Hepatocyte (in vitro differentiated cells): ENCODE measurements around the gene EFNB2. TPM values are rescaled to one million over a fixed set of nuclear protein-coding genes. Genes with fewer than 3 reads are reported as not detected.

ENCODE experiments used
- DNase-seq: peaks from one replicate; pipeline ENCODE4 v3.0.0-alpha.2; 2016; ENCODE audit warnings: low spot score
- H2AFZ ChIP-seq: fragments of 200-600 bp; sonication (generic); 2 replicates; pipeline ENCODE4 v1.6.0; 2016; ENCODE audit warnings: antibody characterized with exemption, mild to moderate bottlenecking
- H3K27ac ChIP-seq: fragments of 200-600 bp; sonication (generic); 2 replicates; pipeline ENCODE4 v1.5.1; 2016; ENCODE audit warnings: mild to moderate bottlenecking
- H3K27me3 ChIP-seq: fragments of 200-600 bp; sonication (generic); 2 replicates; pipeline ENCODE4 v1.6.1; 2016
- H3K36me3 ChIP-seq: fragments of 200-600 bp; sonication (generic); replicated peaks from 2 replicates; pipeline ENCODE4 v1.5.1; 2016; ENCODE audit warnings: low read depth; ENCODE audit not compliant: insufficient read depth
- H3K4me1 ChIP-seq: fragments of 200-600 bp; sonication (generic); 2 replicates; pipeline ENCODE4 v1.5.1; 2016; ENCODE audit warnings: mild to moderate bottlenecking, moderate library complexity; ENCODE audit not compliant: insufficient read depth
- H3K4me2 ChIP-seq: fragments of 200-600 bp; sonication (generic); 2 replicates; pipeline ENCODE4 v1.6.0; 2016
- H3K4me3 ChIP-seq: fragments of 200-600 bp; sonication (generic); 2 replicates; pipeline ENCODE4 v1.5.1; 2016; ENCODE audit warnings: mild to moderate bottlenecking
- H3K79me2 ChIP-seq: fragments of 200-600 bp; sonication (generic); 2 replicates; pipeline ENCODE4 v1.6.0; 2017; ENCODE audit warnings: mild to moderate bottlenecking
- H3K9me2 ChIP-seq: fragments of 200-600 bp; sonication (generic); replicated peaks from 2 replicates; pipeline ENCODE4 v1.6.0; 2017; ENCODE audit warnings: mild to moderate bottlenecking; ENCODE audit not compliant: insufficient read depth
- H3K9me3 ChIP-seq: fragments of 200-600 bp; sonication (generic); 2 replicates; pipeline ENCODE4 v1.5.1; 2016; ENCODE audit warnings: low read depth, mild to moderate bottlenecking
- H4K20me1 ChIP-seq: fragments of 200-600 bp; sonication (generic); 2 replicates; pipeline ENCODE4 v1.6.0; 2016; ENCODE audit warnings: mild to moderate bottlenecking; ENCODE audit not compliant: insufficient read depth, poor library complexity, severe bottlenecking
- CTCF ChIP-seq: fragments of 200-600 bp; sonication (generic); IDR thresholded peaks from 2 replicates; pipeline ENCODE4 v1.5.1; 2016; ENCODE audit warnings: antibody characterized with exemption, mild to moderate bottlenecking; ENCODE audit not compliant: poor library complexity
- EZH2 ChIP-seq: fragments of 200-600 bp; sonication (generic); IDR thresholded peaks from 2 replicates; pipeline ENCODE4 v1.6.1; 2016; ENCODE audit warnings: antibody characterized with exemption, mild to moderate bottlenecking, borderline replicate concordance
- EZH2phosphoT487 ChIP-seq: fragments of 200-600 bp; sonication (generic); IDR thresholded peaks from one replicate; pipeline ENCODE4 v1.6.1; 2018; ENCODE audit warnings: antibody characterized with exemption, mild to moderate bottlenecking, low read depth, moderate library complexity; ENCODE audit not compliant: unreplicated experiment, severe bottlenecking
- WGBS: methylation state at CpG from one replicate; pipeline ENCODE4 v1.1.6; 2016; ENCODE audit warnings: low lambda C conversion rate; ENCODE audit errors: missing lambda C conversion rate; 5-methylcytosine and 5-hydroxymethylcytosine counted together
- polyA plus RNA-seq: library from polyadenylated mRNA; unstranded; fragments of >200 nt; fragmentation: Nextera tagmentation; extraction: Ambion mirVana; gene quantifications from 2 replicates; pipeline ENCODE4 v1.2.1, GENCODE V29; 2016
- total RNA-seq: library from RNA; depleted of rRNA; stranded (reverse); fragments of >200 nt; gene quantifications from 2 replicates; pipeline ENCODE4 v1.2.3, GENCODE V29; 2014

EFNB2 gene
- total and polyA plus RNA-seq, 2 experiments from 2014 or later: 62.4 to 63.3 TPM

DNA sequence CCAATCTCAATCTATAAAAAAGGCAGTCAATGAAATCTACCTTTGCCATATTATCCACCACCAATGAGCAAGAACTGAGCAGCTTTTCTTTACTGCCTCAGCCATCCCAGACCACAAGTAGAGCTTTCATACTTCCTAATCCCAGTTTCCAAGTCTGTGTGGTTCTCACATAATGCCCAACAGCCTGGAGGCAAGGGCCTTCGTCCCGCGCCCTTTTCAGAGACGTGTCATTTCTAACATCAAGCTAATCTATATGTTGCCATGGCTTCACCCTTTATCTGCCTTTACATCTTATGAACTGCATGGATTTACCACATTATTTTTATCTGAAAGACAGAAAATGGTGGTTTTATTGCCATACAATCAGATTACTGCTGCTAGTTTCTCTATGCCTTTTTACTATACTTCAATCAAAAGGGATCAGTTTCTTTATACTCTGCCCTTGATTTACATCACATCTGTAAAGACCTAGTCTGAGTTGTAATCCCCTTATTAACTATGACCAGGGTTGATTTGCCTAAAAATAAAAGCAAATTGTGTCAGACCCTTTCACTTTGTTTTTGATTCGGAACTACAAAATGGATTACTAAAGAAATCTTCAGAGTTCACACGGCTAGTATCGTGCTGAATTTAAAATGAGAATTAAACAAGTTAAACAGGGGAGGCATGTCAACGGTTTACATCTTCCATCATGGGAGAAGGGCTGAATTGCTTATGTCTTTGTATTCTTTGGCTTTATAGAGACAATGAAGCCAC lies 5.9 kb downstream of the EFNB2 start:
- H3K79me2 ChIP-seq: peaks cover 97% of the 10 kb centered on the region
- TF ChIP-seq CTCF: no peak
- no peak for TF ChIP-seq EZH2phosphoT487
- TF ChIP-seq EZH2: no peak
- peak overlapping the region; percentile 71 for H3K4me2 ChIP-seq
- H3K27me3 ChIP-seq: no peaks in the 10 kb centered on the region
- DNase-seq: no peak
- peaks cover 34% of the 10 kb centered on the region for H4K20me1 ChIP-seq
- H3K9me3 ChIP-seq: no peaks in the 10 kb centered on the region
- peaks cover 59% of the 10 kb centered on the region for H3K4me1 ChIP-seq
- no peaks in the 10 kb centered on the region for H3K36me3 ChIP-seq
- H3K9me2 ChIP-seq: no peaks in the 10 kb centered on the region
- peak overlapping the region; percentile 79 for H3K27ac ChIP-seq
- no peak overlapping the region for H2AFZ ChIP-seq
- H3K4me3 ChIP-seq: no peak overlapping the region
- 49% methylated on average over 8 of the region's 8 CpGs for WGBS

GRCh38 chr13:106528718-106529414 lies 6.6 kb downstream of the EFNB2 start:
- no peak for DNase-seq
- no peak overlapping the region for H2AFZ ChIP-seq
- no peaks in the 10 kb centered on the region for H3K9me2 ChIP-seq
- no peaks in the 10 kb centered on the region for H3K9me3 ChIP-seq
- H3K27ac ChIP-seq: peak overlapping the region; percentile 79
- H3K27me3 ChIP-seq: no peaks in the 10 kb centered on the region
- H3K36me3 ChIP-seq: no peaks in the 10 kb centered on the region
- no peak overlapping the region for H3K4me3 ChIP-seq
- peak overlapping the region; percentile 71 for H3K4me2 ChIP-seq
- 57% methylated on average over 7 of the region's 7 CpGs for WGBS
- H3K4me1 ChIP-seq: peaks cover 59% of the 10 kb centered on the region
- TF ChIP-seq EZH2 (no peak), EZH2phosphoT487 (no peak)
- peaks cover 97% of the 10 kb centered on the region for H3K79me2 ChIP-seq
- peaks cover 39% of the 10 kb centered on the region for H4K20me1 ChIP-seq

- Histone ChIP-seq H3K9me2 (no peaks in the 10 kb centered on the region), H3K4me3 (no peak overlapping the region), H2AFZ (no peak overlapping the region), H3K27ac (peak overlapping the region; percentile 79), H3K36me3 (no peaks in the 10 kb centered on the region), H3K9me3 (no peaks in the 10 kb centered on the region), H3K4me1 (peaks cover 69% of the 10 kb centered on the region), H3K79me2 (peaks cover 100% of the 10 kb centered on the region), H3K4me2 (peak overlapping the region; percentile 71), H3K27me3 (no peaks in the 10 kb centered on the region), H4K20me1 (peaks cover 44% of the 10 kb centered on the region)
- TF ChIP-seq EZH2phosphoT487: no peak
- no peak for TF ChIP-seq CTCF
- TF ChIP-seq EZH2: no peak
- no peak for DNase-seq
- 15% methylated on average over 2 of the region's 2 CpGs for WGBS
Measured at GRCh38 chr13:106527826-106528225, 7.6 kb downstream of the EFNB2 start.

DNA sequence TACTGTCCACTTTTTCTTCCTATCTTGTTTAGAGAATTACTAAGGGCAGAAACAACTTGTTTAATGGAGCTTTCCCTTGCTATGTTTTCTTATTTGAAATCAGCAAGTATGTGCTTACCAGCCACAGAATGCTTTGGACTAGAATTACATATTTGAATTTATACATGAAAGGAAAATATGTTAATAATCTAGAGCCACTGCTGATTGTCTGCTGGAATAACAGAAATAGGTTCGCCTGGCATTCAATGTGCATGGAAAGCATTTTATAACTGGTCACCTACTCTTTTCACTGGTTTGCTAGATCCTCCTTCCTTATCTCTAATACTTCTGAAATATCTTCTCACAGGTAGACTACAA lies 8.0 kb downstream of the EFNB2 start:
- Histone ChIP-seq H3K9me3 (no peaks in the 10 kb centered on the region), H3K4me2 (peak overlapping the region; percentile 71), H3K27ac (peak overlapping the region; percentile 79), H3K36me3 (no peaks in the 10 kb centered on the region), H3K4me1 (peaks cover 73% of the 10 kb centered on the region), H4K20me1 (peaks cover 45% of the 10 kb centered on the region), H2AFZ (no peak overlapping the region), H3K79me2 (peaks cover 100% of the 10 kb centered on the region), H3K9me2 (no peaks in the 10 kb centered on the region), H3K27me3 (no peaks in the 10 kb centered on the region), H3K4me3 (no peak overlapping the region)
- 63% methylated on average over 1 of the region's 1 CpG for WGBS
- no peak for DNase-seq
- no peak for TF ChIP-seq CTCF
- no peak for TF ChIP-seq EZH2phosphoT487
- TF ChIP-seq EZH2: no peak
